NCI-H1417 treated with DMSO at 0.1 percent for 48 hours (cell line): ENCODE results near the gene KLK15.

Experiments used
- DNase-seq: peaks from one replicate; lab custom pipeline; 2025; lab: John Stamatoyannopoulos, UW

The KLK15 gene

GRCh38 chr19:50843205-50843604 lies 9.8 kb upstream of the KLK15 start:
- DNase-seq = no peak

- DNase-seq = no peak
These were observed 8.8 kb upstream of the KLK15 start for GRCh38 chr19:50842130-50842529.

- DNase-seq = no peak
These were observed 6.6 kb upstream of the KLK15 start for GRCh38 chr19:50839712-50840655.

DNA sequence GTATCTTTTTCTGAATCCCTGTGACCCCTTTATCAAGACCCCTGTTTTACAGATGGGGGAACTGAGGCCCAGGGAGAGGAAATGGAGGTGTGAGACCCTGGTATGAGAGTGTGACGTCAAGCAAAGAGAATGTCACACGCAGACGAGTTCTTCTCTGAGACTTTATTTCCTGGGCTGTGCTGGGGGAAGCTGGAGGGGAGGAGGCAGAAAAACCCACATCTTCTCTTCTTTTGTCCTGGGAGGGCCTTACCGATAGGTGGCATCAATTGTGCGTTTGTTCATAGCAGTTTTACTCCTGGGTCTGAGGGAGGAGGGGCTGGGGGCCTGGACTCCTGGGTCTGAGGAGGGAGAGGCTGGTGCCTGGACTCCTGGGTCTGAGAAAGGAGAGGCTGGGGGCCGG lies 4.9 kb upstream of the KLK15 start:
- DNase-seq = no peak

GRCh38 chr19:50837300-50837699 lies 3.9 kb upstream of the KLK15 start:
- DNase-seq = no peak

DNA sequence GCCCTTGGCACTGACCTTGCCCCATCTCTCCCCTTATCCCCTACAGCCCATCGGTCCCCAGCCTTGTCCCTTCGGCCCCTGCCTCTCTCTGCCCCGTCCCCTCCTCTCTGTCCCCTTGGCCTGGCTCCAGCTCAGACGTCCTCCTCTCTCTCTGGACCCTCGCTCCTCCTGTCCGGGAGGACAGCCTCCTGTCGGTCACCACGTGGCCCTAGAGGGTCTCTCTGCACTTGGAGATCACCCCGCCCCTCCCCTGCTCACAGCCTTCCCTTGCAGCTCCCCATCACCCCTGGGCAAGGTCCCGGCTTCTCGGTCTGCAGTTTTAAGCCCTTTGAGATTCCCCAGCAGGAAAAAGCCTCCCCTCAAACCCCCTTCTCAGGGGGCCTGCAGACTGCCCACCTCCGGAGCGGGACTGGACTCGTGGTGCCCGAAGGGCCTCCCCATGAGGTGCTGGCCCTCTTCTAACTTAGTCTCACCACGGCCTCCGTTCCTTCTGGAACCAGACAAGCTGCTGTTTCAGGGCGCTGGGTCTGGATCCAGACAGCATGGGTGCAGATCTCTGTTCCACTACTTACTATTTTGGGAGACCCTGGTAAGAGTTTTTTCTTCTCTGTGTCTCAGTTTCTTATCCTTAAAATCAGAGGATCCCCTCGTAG lies 3.3 kb upstream of the KLK15 start:
- DNase-seq = no peak

DNA sequence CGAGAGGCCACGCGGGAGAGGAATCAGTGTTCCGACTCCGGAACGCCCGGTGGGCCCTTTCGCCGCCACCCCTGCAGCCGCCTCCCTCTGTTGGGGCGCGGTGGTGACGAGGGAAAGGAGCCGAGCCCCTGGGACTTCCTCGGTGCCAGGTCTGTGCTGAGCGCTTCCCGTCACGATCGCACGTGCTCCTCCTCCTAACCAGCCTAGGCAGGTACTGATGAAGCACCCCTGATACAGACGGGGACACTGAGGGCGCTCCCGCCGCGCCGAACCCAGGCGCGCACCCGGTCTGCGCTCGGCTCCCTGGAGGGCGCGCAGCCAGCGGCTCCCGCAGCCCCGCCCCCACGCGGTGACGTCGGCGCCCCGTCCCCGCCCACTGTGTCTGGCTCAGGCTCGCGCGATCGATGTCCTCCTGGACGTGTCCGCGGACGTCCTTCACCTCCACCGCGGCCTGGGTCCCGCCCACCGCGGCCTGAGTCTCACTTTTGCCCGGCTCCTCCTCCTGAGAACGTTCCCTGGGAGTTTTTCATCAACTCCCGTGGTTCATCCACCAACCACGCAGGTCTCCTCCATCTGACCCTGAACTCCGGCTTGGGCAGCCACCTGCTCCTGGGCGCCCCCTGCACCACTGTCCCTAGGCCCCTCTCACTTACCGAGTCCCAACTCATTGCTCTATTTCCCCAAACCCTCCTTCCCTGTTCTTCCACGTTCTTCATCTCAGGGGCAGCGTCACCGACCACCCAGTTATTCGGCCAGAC lies 2.6 kb upstream of the KLK15 start:
- no peak for DNase-seq

- no peak for DNase-seq
These were observed 1.9 kb upstream of the KLK15 start for GRCh38 chr19:50835103-50835784.

GRCh38 chr19:50833802-50834167 lies 411 bp upstream of the KLK15 start:
- no peak for DNase-seq

DNA sequence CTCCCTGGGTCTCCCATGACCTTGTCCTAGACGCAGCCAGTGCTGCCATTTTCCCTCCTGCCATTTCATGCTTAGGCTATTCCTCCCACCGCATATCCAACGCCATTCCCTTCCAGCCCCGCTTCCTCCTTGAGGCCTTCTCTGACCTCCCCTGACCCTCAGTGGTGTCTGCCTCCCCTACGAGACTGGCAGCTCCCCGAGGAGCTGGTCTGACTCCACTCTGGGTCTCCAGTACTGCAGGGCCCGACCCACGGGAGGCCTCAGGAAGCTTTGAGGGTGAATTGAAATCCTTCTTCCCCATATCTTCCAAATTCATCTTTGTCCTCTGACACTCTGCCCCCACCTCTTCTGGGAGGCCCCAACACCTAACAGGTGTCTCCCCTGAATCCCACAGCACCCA lies 708 bp downstream of the KLK15 start:
- no peak for DNase-seq

GRCh38 chr19:50831026-50831396 lies 2.4 kb downstream of the KLK15 start:
- no peak for DNase-seq

DNA sequence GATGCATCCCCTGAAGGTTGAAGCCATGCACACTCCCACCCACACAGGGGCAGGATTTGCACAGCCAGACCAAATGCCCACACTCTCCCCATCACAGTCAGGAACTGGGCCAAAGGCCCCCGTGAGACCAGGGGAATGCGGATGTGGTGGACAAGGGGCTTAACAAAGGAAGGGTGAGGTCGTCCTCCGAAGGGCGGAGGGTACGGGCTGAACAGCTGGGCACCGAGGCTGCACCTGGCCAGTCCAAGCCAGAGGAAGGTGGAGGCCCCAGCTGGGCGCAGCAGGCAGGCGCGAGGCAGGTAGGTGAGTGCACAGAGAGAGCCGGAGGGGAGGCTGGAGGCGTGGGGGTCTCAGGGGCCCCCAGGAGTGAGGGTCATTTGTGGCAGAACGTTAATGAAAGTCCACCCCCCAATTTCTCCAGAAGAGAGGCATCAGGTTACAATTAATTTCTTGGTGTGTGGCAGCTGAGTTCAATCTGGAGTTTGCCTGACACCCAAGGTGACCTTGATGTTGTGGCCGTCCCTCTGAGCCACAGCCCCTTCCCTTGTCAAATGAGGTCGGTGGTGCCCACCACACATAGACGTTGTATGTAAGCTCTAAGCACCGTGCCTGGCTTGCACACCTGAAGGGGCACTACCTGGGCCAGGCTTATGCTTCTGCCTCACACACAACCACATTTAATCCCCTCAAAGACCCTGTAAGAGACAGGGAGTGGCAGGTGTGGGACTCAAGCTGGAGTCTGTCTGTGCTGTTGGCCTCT lies 2.9 kb downstream of the KLK15 start:
- no peak for DNase-seq

GRCh38 chr19:50829801-50830200 lies 3.6 kb downstream of the KLK15 start:
- DNase-seq = no peak

- no peak for DNase-seq
These were observed 5.9 kb downstream of the KLK15 start for GRCh38 chr19:50827476-50827875.

GRCh38 chr19:50826492-50827240 lies 6.7 kb downstream of the KLK15 start:
- DNase-seq = no peak

DNA sequence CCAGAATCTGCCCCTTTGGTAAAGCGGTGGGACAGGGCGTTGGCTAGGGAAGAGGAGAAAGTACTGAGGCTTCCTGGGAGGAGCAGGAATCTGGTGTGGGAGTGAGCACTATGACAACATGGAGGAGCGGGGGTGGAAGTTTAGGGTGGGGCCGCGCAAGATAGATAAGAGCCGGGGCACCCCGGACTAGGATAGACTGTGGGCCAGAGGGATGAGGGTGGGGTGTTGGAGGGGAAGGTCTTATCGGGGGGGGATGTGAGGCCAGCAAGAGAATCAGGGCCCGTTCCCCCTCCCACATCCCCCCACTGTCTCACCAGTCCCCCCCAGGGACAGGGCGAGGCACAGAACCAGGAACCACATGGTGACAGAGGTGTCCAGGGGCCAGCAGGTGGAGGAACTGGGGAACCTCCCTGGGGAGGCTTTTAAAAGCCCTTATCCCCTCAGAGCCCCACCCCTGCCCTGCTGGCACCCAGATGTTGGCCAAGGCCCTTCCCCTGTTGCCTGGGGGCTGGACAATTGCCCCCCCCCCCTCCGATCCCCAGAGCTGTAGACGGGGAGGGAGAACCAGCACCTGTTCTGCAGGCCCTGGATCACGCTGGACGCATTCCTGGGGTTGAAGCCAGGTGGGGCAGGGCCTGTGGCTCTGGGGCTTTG lies 9.9 kb downstream of the KLK15 start, which contains the start of gene KLK1:
KLK1 (minus strand) TSS at position 399 of the 654 bp plus-strand sequence; CDS start at position 360, 39 bp downstream.
- DNase-seq = no peak

GRCh38 chr19:50822661-50823208 lies 10.6 kb downstream of the KLK15 start:
- no peak for DNase-seq

DNA sequence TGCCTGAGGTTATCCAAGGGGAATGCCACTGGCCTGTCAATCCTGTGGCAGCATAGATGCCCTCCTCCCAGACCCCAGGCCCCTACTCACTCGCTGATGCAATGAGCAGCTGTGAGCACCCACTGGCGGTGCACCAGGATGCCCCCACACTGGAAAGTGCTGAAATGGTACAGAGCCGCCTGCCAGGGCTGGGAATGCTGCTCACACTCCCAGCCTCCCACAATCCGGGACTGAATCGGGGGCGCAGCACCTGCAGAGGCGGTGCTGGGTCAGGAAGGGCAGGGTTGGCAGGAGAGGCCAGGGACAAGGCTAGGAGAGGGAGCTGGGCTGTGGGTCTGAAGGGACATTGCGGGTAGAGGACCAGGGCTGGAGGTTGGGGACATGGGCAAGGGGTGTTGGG lies 11.8 kb downstream of the KLK15 start:
- DNase-seq = no peak

DNA sequence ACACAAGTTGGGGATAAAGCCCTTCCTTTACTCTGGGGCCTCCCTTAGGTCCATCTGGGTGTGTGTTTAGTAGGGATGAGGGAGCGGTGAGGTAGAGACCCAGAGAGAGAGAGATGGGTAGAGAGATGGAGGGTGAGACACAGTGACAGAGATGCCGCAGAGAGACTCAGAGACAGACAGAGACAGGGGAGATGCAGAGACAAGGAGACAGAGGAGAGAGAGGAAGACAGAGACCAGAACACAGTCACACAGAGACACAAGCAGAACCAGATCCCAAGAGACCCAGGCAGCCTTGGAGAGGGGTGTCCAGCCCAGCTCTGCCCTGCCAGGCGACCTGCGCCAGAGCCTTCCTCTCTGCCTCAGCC lies 12.1 kb downstream of the KLK15 start:
- DNase-seq = no peak
